Type B pancreatic cell (in vitro differentiated cells): ENCODE data around the gene IMPG2. TPM values are rescaled to one million over a fixed set of nuclear protein-coding genes. Genes with fewer than 3 reads are reported as not detected.

Experiments used
- DNase-seq: peaks from one replicate; pipeline ENCODE4 v3.0.0; 2021; ENCODE audit warnings: mixed read lengths; ENCODE audit not compliant: unreplicated experiment; ENCODE audit errors: extremely low spot score
- H3K27ac Mint-ChIP-seq: 2 replicates; pipeline ENCODE4 v1.8.0; 2021; ENCODE audit warnings: mild to moderate bottlenecking, mixed read lengths
- H3K27me3 Mint-ChIP-seq: 2 replicates; pipeline ENCODE4 v1.8.0; 2021; ENCODE audit warnings: mixed read lengths
- H3K36me3 Mint-ChIP-seq: 2 replicates; pipeline ENCODE4 v1.8.0; 2021; ENCODE audit warnings: mixed read lengths
- H3K4me1 Mint-ChIP-seq: one replicate; pipeline ENCODE4 v1.8.0; 2021; ENCODE audit warnings: mixed read lengths; ENCODE audit not compliant: unreplicated experiment
- H3K4me3 Mint-ChIP-seq: 2 replicates; pipeline ENCODE4 v1.8.0; 2021; ENCODE audit warnings: mild to moderate bottlenecking, mixed read lengths
- H3K9me3 Mint-ChIP-seq: 2 replicates; pipeline ENCODE4 v1.8.0; 2021; ENCODE audit warnings: mixed read lengths
- CTCF ChIP-seq: fragments of 200-600 bp; sonication (generic); conservative IDR thresholded peaks from 2 replicates; pipeline ENCODE4 v1.5.0; 2021; ENCODE audit warnings: antibody characterized with exemption, mild to moderate bottlenecking
- total RNA-seq: library from RNA; stranded (reverse); gene quantifications from 2 replicates; pipeline ENCODE4 v1.2.1, GENCODE V29; 2021; ENCODE audit warnings: low replicate concordance

IMPG2 gene
- total RNA-seq, 1 donor from 2014 or later = 0.53 TPM

- Mint-ChIP-seq H3K9me3 (no peaks in the 10 kb centered on the region), H3K27ac (no peak overlapping the region), H3K27me3 (no peaks in the 10 kb centered on the region), H3K4me1 (no peaks in the 10 kb centered on the region), H3K36me3 (no peaks in the 10 kb centered on the region), H3K4me3 (no peak overlapping the region)
- no peak for DNase-seq
- TF ChIP-seq CTCF = no peak
Observed at GRCh38 chr3:101261506-101261905, 58.9 kb downstream of the IMPG2 start.

GRCh38 chr3:101259485-101260341 lies 60.7 kb downstream of the IMPG2 start:
- Mint-ChIP-seq H3K36me3 (no peaks in the 10 kb centered on the region), H3K9me3 (no peaks in the 10 kb centered on the region), H3K4me3 (no peak overlapping the region), H3K27ac (no peak overlapping the region), H3K27me3 (no peaks in the 10 kb centered on the region), H3K4me1 (no peaks in the 10 kb centered on the region)
- no peak for TF ChIP-seq CTCF
- DNase-seq = no peak

GRCh38 chr3:101256511-101256910 lies 63.9 kb downstream of the IMPG2 start:
- Mint-ChIP-seq H3K4me1 (peaks cover 12% of the 10 kb centered on the region), H3K36me3 (no peaks in the 10 kb centered on the region), H3K4me3 (no peak overlapping the region), H3K27ac (no peak overlapping the region), H3K27me3 (no peaks in the 10 kb centered on the region), H3K9me3 (no peaks in the 10 kb centered on the region)
- no peak for TF ChIP-seq CTCF
- no peak for DNase-seq

GRCh38 chr3:101255441-101255840 lies 64.9 kb downstream of the IMPG2 start:
- Mint-ChIP-seq H3K4me3 (no peak overlapping the region), H3K27ac (no peak overlapping the region), H3K9me3 (no peaks in the 10 kb centered on the region), H3K4me1 (peaks cover 12% of the 10 kb centered on the region), H3K36me3 (no peaks in the 10 kb centered on the region), H3K27me3 (no peaks in the 10 kb centered on the region)
- DNase-seq = no peak
- TF ChIP-seq CTCF = no peak

GRCh38 chr3:101253396-101253795 lies 67.0 kb downstream of the IMPG2 start:
- Mint-ChIP-seq H3K27me3 (no peaks in the 10 kb centered on the region), H3K4me1 (peaks cover 19% of the 10 kb centered on the region), H3K4me3 (no peak overlapping the region), H3K9me3 (peaks cover 2% of the 10 kb centered on the region), H3K27ac (no peak overlapping the region), H3K36me3 (no peaks in the 10 kb centered on the region)
- no peak for DNase-seq
- TF ChIP-seq CTCF = no peak
